Activated CD4-positive, alpha-beta T cell treated with anti-CD3 and anti-CD28 coated beads for 36 hours (primary cell): Measurements from ENCODE around the gene SFMBT2. TPM values are rescaled to one million over a fixed set of nuclear protein-coding genes. Genes with fewer than 3 reads are reported as not detected.
"Not testable (repeated sequence)": the region's sequence is repeated elsewhere in the genome, so short reads cannot be mapped to it uniquely, and the experiment has no call there.

Experiments
- ATAC-seq: fragments of 200-7000 bp; cut with Tn5 transposase; one replicate; pipeline ENCODE4 v1.10.0; 2021; ENCODE audit warnings: mild to moderate bottlenecking, moderate library complexity
- CTCF ChIA-PET: fragments of 350-600 bp; sonication (Branson Sonifier 250); formaldehyde crosslinking; loops from one replicate; lab custom pipeline; 2021; ENCODE audit warnings: antibody characterized with exemption; lab: Charles Lee
- POLR2A ChIA-PET: fragments of 350-600 bp; sonication (Branson Sonifier 250); formaldehyde crosslinking; loops from one replicate; lab custom pipeline; 2021; ENCODE audit warnings: antibody characterized with exemption, inconsistent platforms; lab: Charles Lee
- DNase-seq: peaks from one replicate; pipeline ENCODE4 v3.0.0-alpha.2; 2020
- H3K27ac Mint-ChIP-seq: one replicate; pipeline ENCODE4 v1.8.0; 2021; ENCODE audit warnings: mixed read lengths
- H3K27me3 Mint-ChIP-seq: one replicate; pipeline ENCODE4 v1.8.0; 2021; ENCODE audit warnings: mixed read lengths
- H3K36me3 Mint-ChIP-seq: one replicate; pipeline ENCODE4 v1.8.0; 2021; ENCODE audit warnings: low read depth, mixed read lengths
- H3K4me1 Mint-ChIP-seq: one replicate; pipeline ENCODE4 v1.8.0; 2021; ENCODE audit warnings: mixed read lengths
- H3K4me3 Mint-ChIP-seq: one replicate; pipeline ENCODE4 v1.8.0; 2021; ENCODE audit warnings: mild to moderate bottlenecking, moderate library complexity, mixed read lengths
- H3K9me3 Mint-ChIP-seq: one replicate; pipeline ENCODE4 v1.8.0; 2021; ENCODE audit warnings: low read depth, mixed read lengths
- intact Hi-C, 2 experiments: fragments of 100-400 bp; cut with DNase I in 1 of 2; cut with micrococcal nuclease in 1 of 2; formaldehyde crosslinking; loops; one replicate each; pipeline versions ENCODE4 v1.14.2 to v1.15.1; 2022 to 2024; cut with DNase I, micrococcal nuclease
- total RNA-seq, 2 experiments: library from RNA; stranded (reverse); gene quantifications; one replicate each; pipeline ENCODE4 v1.2.3, GENCODE V29; 2021

Gene SFMBT2
- total RNA-seq, 2 experiments from 2014 or later, result 17.6 to 18.0 TPM

GRCh38 chr10:7305053-7305452 is 105.8 kb downstream of the SFMBT2 start:
- DNase-seq (no peak), ATAC-seq (no peak)
- no peak overlapping the region for H3K27ac Mint-ChIP-seq
- H3K4me1 Mint-ChIP-seq, result peaks cover 30% of the 10 kb centered on the region
- POLR2A ChIA-PET, result interaction anchor here (0.5 kb wide), 1 partner anchor 26 kb away, joined by 3 read pairs; no protein-coding TSS in a partner anchor
- peaks cover 5% of the 10 kb centered on the region for H3K9me3 Mint-ChIP-seq
- intact Hi-C loops, result no loop called here
- no peaks in the 10 kb centered on the region for H3K27me3 Mint-ChIP-seq
- peaks cover 34% of the 10 kb centered on the region for H3K36me3 Mint-ChIP-seq
- CTCF ChIA-PET, result no interaction called here
- H3K4me3 Mint-ChIP-seq, result no peak overlapping the region

GRCh38 chr10:7304110-7304509 is 106.7 kb downstream of the SFMBT2 start:
- intact Hi-C loops, result no loop called here
- peaks cover 7% of the 10 kb centered on the region for H3K9me3 Mint-ChIP-seq
- no peak overlapping the region for H3K27ac Mint-ChIP-seq
- ChIA-PET POLR2A (no interaction called here), CTCF (no interaction called here)
- H3K4me1 Mint-ChIP-seq, result peaks cover 35% of the 10 kb centered on the region
- peaks cover 38% of the 10 kb centered on the region for H3K36me3 Mint-ChIP-seq
- H3K27me3 Mint-ChIP-seq, result no peaks in the 10 kb centered on the region
- no peak overlapping the region for H3K4me3 Mint-ChIP-seq
- DNase-seq (no peak), ATAC-seq (no peak)

GRCh38 chr10:7302930-7303557 is 107.8 kb downstream of the SFMBT2 start:
- ChIA-PET CTCF (no interaction called here), POLR2A (no interaction called here)
- H3K36me3 Mint-ChIP-seq, result peaks cover 38% of the 10 kb centered on the region
- intact Hi-C loops, result no loop called here
- no peak for ATAC-seq
- H3K9me3 Mint-ChIP-seq, result peaks cover 7% of the 10 kb centered on the region
- peaks cover 41% of the 10 kb centered on the region for H3K4me1 Mint-ChIP-seq
- no peak overlapping the region for H3K27ac Mint-ChIP-seq
- H3K4me3 Mint-ChIP-seq, result no peak overlapping the region
- no peaks in the 10 kb centered on the region for H3K27me3 Mint-ChIP-seq
- no peak for DNase-seq

- ATAC-seq, result no peak
- ChIA-PET POLR2A (no interaction called here), CTCF (no interaction called here)
- Mint-ChIP-seq H3K4me3 (no peak overlapping the region), H3K27me3 (no peaks in the 10 kb centered on the region), H3K27ac (no peak overlapping the region), H3K4me1 (peaks cover 46% of the 10 kb centered on the region), H3K9me3 (peaks cover 7% of the 10 kb centered on the region), H3K36me3 (peaks cover 40% of the 10 kb centered on the region)
- intact Hi-C loops, result no loop called here
- DNase-seq, result no peak
Measured at GRCh38 chr10:7302392-7302906, 108.4 kb downstream of the SFMBT2 start.

- Mint-ChIP-seq H3K4me3 (no peak overlapping the region), H3K36me3 (peaks cover 41% of the 10 kb centered on the region), H3K27ac (no peak overlapping the region), H3K9me3 (peaks cover 6% of the 10 kb centered on the region), H3K4me1 (peaks cover 58% of the 10 kb centered on the region), H3K27me3 (no peaks in the 10 kb centered on the region)
- ATAC-seq (no peak), DNase-seq (no peak)
- POLR2A ChIA-PET, result no interaction called here
- CTCF ChIA-PET, result interaction anchor here (0.6 kb wide), 1 partner anchor 169 kb away, joined by 3 read pairs; no protein-coding TSS in a partner anchor
- intact Hi-C loops, result no loop called here
Measured at GRCh38 chr10:7301006-7301778, 109.6 kb downstream of the SFMBT2 start.

GRCh38 chr10:7300384-7300971 is 110.4 kb downstream of the SFMBT2 start:
- H3K4me1 Mint-ChIP-seq, result peaks cover 61% of the 10 kb centered on the region
- POLR2A ChIA-PET, result no interaction called here
- no peaks in the 10 kb centered on the region for H3K27me3 Mint-ChIP-seq

GRCh38 chr10:7299601-7300325 is 111.1 kb downstream of the SFMBT2 start:
- H3K27ac Mint-ChIP-seq, result not testable (repeated sequence)

More at GRCh38 chr10:7300384-7300971, 110.4 kb downstream of the SFMBT2 start:
- no peak for ATAC-seq
- Mint-ChIP-seq H3K9me3 (peaks cover 6% of the 10 kb centered on the region), H3K4me3 (no peak overlapping the region), H3K36me3 (peaks cover 41% of the 10 kb centered on the region), H3K27ac (no peak overlapping the region)
- DNase-seq, result no peak
- CTCF ChIA-PET, result no interaction called here
- intact Hi-C loops, result no loop called here

GRCh38 chr10:7298495-7298894 is 112.3 kb downstream of the SFMBT2 start:
- Mint-ChIP-seq H3K9me3 (peaks cover 3% of the 10 kb centered on the region), H3K4me1 (peaks cover 67% of the 10 kb centered on the region), H3K27me3 (no peaks in the 10 kb centered on the region), H3K4me3 (no peak overlapping the region), H3K36me3 (peaks cover 33% of the 10 kb centered on the region), H3K27ac (no peak overlapping the region)
- ATAC-seq (no peak), DNase-seq (no peak)
- POLR2A ChIA-PET, result no interaction called here
- intact Hi-C loops, result no loop called here
- CTCF ChIA-PET, result interaction anchor here (0.7 to 0.8 kb wide), 2 partner anchors 63 to 598 kb away, joined by 3 read pairs; no protein-coding TSS in a partner anchor

More at GRCh38 chr10:7299601-7300325, 111.1 kb downstream of the SFMBT2 start:
- CTCF ChIA-PET, intact Hi-C loops, H3K27me3 Mint-ChIP-seq, H3K9me3 Mint-ChIP-seq, H3K4me3 Mint-ChIP-seq, DNase-seq, ATAC-seq, POLR2A ChIA-PET: not testable (repeated sequence)
- H3K36me3 Mint-ChIP-seq, result peaks cover 38% of the 10 kb centered on the region
- peaks cover 68% of the 10 kb centered on the region for H3K4me1 Mint-ChIP-seq

GRCh38 chr10:7297094-7297493 is 113.7 kb downstream of the SFMBT2 start:
- ChIA-PET CTCF (no interaction called here), POLR2A (no interaction called here)
- H3K27ac Mint-ChIP-seq, result no peak overlapping the region
- peaks cover 3% of the 10 kb centered on the region for H3K9me3 Mint-ChIP-seq
- no peak for DNase-seq
- intact Hi-C loops, result no loop called here
- peaks cover 69% of the 10 kb centered on the region for H3K4me1 Mint-ChIP-seq
- H3K36me3 Mint-ChIP-seq, result peaks cover 32% of the 10 kb centered on the region
- no peaks in the 10 kb centered on the region for H3K27me3 Mint-ChIP-seq
- no peak overlapping the region for H3K4me3 Mint-ChIP-seq
- no peak for ATAC-seq

GRCh38 chr10:7296648-7297047 is 114.2 kb downstream of the SFMBT2 start:
- Mint-ChIP-seq H3K4me1 (peaks cover 71% of the 10 kb centered on the region), H3K9me3 (peaks cover 3% of the 10 kb centered on the region), H3K36me3 (peaks cover 28% of the 10 kb centered on the region), H3K27me3 (no peaks in the 10 kb centered on the region), H3K27ac (no peak overlapping the region), H3K4me3 (no peak overlapping the region)
- no peak for DNase-seq
- CTCF ChIA-PET, result no interaction called here
- no peak for ATAC-seq
- intact Hi-C loops, result no loop called here
- POLR2A ChIA-PET, result no interaction called here

- no peak for DNase-seq
- Mint-ChIP-seq H3K4me1 (peaks cover 76% of the 10 kb centered on the region), H3K36me3 (peaks cover 27% of the 10 kb centered on the region), H3K27me3 (no peaks in the 10 kb centered on the region), H3K9me3 (peaks cover 3% of the 10 kb centered on the region), H3K27ac (no peak overlapping the region), H3K4me3 (no peak overlapping the region)
- ChIA-PET CTCF (no interaction called here), POLR2A (no interaction called here)
- no peak for ATAC-seq
- intact Hi-C loops, result no loop called here
Measured at GRCh38 chr10:7296076-7296475, 114.8 kb downstream of the SFMBT2 start.
